ENCODE data around the gene MTHFD1L.
"Not testable (repeated sequence)": the region's sequence is repeated elsewhere in the genome, so short reads cannot be mapped to it uniquely, and the experiment has no call there.

- TF ChIP-seq POLR2A, CTCF, POLR2AphosphoS5, EP300 (IDR thresholded peaks at IDR 0.05): not testable (repeated sequence)
Measured at GRCh38 chr6:150855171-150855570, 10.3 kb upstream of the MTHFD1L start.

Data from stomach (tissue), 4 donors.